OCI-LY3 (cell line): ENCODE results near the gene LHFPL4.

Experiments
- H2AFZ ChIP-seq: fragments of 200-600, 300-600 bp; shearing (Covaris generic); 2 replicates; pipeline ENCODE4 v1.6.0; 2014; ENCODE audit warnings: antibody characterized with exemption, low read depth, low read length
- H3K27ac ChIP-seq: fragments of 200-600, 300-600 bp; sonication (generic); 2 replicates; pipeline ENCODE4 v1.5.1; 2014; ENCODE audit warnings: mild to moderate bottlenecking, low read length, moderate library complexity, mixed read lengths
- H3K27me3 ChIP-seq: fragments of 200-600, 300-600 bp; sonication (generic); 2 replicates; pipeline ENCODE4 v1.6.1; 2014; ENCODE audit warnings: low read depth, low read length, mixed read lengths
- H3K36me3 ChIP-seq: fragments of 200-600, 300-600 bp; sonication (generic); replicated peaks from 2 replicates; pipeline ENCODE3; 2014; ENCODE audit warnings: low read depth, low read length, mixed read lengths
- H3K4me1 ChIP-seq: fragments of 300-600, 200-600 bp; sonication (generic); 2 replicates; pipeline ENCODE4 v1.6.1; 2014; ENCODE audit warnings: low read length, mixed read lengths
- H3K4me2 ChIP-seq: fragments of 200-600, 300-600 bp; sonication (generic); 2 replicates; pipeline ENCODE4 v1.6.1; 2014; ENCODE audit warnings: low read length, mixed read lengths
- H3K4me3 ChIP-seq: fragments of 300-600, 200-600 bp; sonication (generic); 2 replicates; pipeline ENCODE4 v1.5.1; 2014; ENCODE audit warnings: antibody characterized with exemption, mild to moderate bottlenecking, low read length, moderate library complexity
- H3K79me2 ChIP-seq: fragments of 300-600, 200-600 bp; shearing (Covaris generic); 2 replicates; pipeline ENCODE4 v1.6.1; 2014; ENCODE audit warnings: mild to moderate bottlenecking, low read length, mixed read lengths
- H3K9ac ChIP-seq: fragments of 300-600, 200-600 bp; shearing (Covaris generic); 2 replicates; pipeline ENCODE4 v1.6.0; 2014; ENCODE audit warnings: mild to moderate bottlenecking, low read length, moderate library complexity
- H3K9me3 ChIP-seq: fragments of 200-600, 300-600 bp; shearing (Covaris generic); 2 replicates; pipeline ENCODE4 v1.6.1; 2014; ENCODE audit warnings: low read length, mixed read lengths; ENCODE audit not compliant: insufficient read depth
- H4K20me1 ChIP-seq: fragments of 200-600, 300-600 bp; sonication (generic); 2 replicates; pipeline ENCODE4 v1.6.1; 2016; ENCODE audit warnings: low read length, mixed read lengths; ENCODE audit not compliant: insufficient read depth
- CTCF ChIP-seq: fragments of 200-600, 300-600 bp; sonication (generic); IDR thresholded peaks from 2 replicates; pipeline ENCODE4 v1.5.1; 2014; ENCODE audit warnings: antibody characterized with exemption, low read length, low read depth
- EZH2phosphoT487 ChIP-seq: fragments of 200-600 bp; shearing (Covaris generic); IDR thresholded peaks from 2 replicates; pipeline ENCODE4 v1.6.1; 2018; ENCODE audit warnings: antibody characterized with exemption, mixed run types, low read depth

LHFPL4 gene

GRCh38 chr3:9553948-9554513 lies 409 bp upstream of the LHFPL4 start:
- Histone ChIP-seq H3K27me3 (no peaks in the 10 kb centered on the region; the same call in 1 of the 2 replicates), H3K9me3 (no peaks in the 10 kb centered on the region), H3K79me2 (no peaks in the 10 kb centered on the region), H3K9ac (no peak overlapping the region), H3K4me1 (no peaks in the 10 kb centered on the region), H3K4me2 (no peak overlapping the region), H2AFZ (no peak overlapping the region), H3K36me3 (no peaks in the 10 kb centered on the region), H3K27ac (no peak overlapping the region), H3K4me3 (no peak overlapping the region), H4K20me1 (no peaks in the 10 kb centered on the region)
- TF ChIP-seq CTCF (no peak), EZH2phosphoT487 (no peak)

- no peaks in the 10 kb centered on the region for H3K9me3 ChIP-seq
- no peak overlapping the region for H2AFZ ChIP-seq
- TF ChIP-seq CTCF (no peak), EZH2phosphoT487 (no peak)
- no peak overlapping the region for H3K4me3 ChIP-seq
- no peaks in the 10 kb centered on the region for H3K79me2 ChIP-seq
- no peak overlapping the region for H3K4me2 ChIP-seq
- H4K20me1 ChIP-seq, result no peaks in the 10 kb centered on the region
- H3K9ac ChIP-seq, result no peak overlapping the region
- no peak overlapping the region for H3K27ac ChIP-seq
- no peaks in the 10 kb centered on the region for H3K4me1 ChIP-seq
- H3K36me3 ChIP-seq, result no peaks in the 10 kb centered on the region
- H3K27me3 ChIP-seq, result no peaks in the 10 kb centered on the region; the same call in 1 of the 2 replicates
Observed at GRCh38 chr3:9552252-9552999, 1.2 kb downstream of the LHFPL4 start.

- Histone ChIP-seq H3K27ac (no peak overlapping the region), H3K4me2 (no peak overlapping the region), H3K9me3 (no peaks in the 10 kb centered on the region), H4K20me1 (no peaks in the 10 kb centered on the region), H3K79me2 (no peaks in the 10 kb centered on the region), H3K4me1 (no peaks in the 10 kb centered on the region), H3K27me3 (no peaks in the 10 kb centered on the region; the same call in 1 of the 2 replicates), H3K9ac (no peak overlapping the region), H2AFZ (no peak overlapping the region), H3K4me3 (no peak overlapping the region), H3K36me3 (no peaks in the 10 kb centered on the region)
- TF ChIP-seq CTCF (no peak), EZH2phosphoT487 (no peak)
Observed at GRCh38 chr3:9550999-9551398, 2.6 kb downstream of the LHFPL4 start.

- Histone ChIP-seq H3K27ac (no peak overlapping the region), H3K79me2 (no peaks in the 10 kb centered on the region), H3K27me3 (no peaks in the 10 kb centered on the region; the same call in 1 of the 2 replicates), H3K9me3 (no peaks in the 10 kb centered on the region), H3K36me3 (no peaks in the 10 kb centered on the region), H3K9ac (no peak overlapping the region), H3K4me2 (no peak overlapping the region), H2AFZ (no peak overlapping the region), H4K20me1 (no peaks in the 10 kb centered on the region), H3K4me3 (no peak overlapping the region), H3K4me1 (no peaks in the 10 kb centered on the region)
- no peak for TF ChIP-seq EZH2phosphoT487
- no peak for TF ChIP-seq CTCF
Observed at GRCh38 chr3:9549600-9549999, 4.0 kb downstream of the LHFPL4 start.
